Measurements from ENCODE around the gene CCIN.

- TF ChIP-seq, protein P1, sequence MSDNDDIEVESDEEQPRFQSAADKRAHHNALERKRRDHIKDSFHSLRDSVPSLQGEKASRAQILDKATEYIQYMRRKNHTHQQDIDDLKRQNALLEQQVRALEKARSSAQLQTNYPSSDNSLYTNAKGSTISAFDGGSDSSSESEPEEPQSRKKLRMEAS (IDR thresholded peaks at IDR 0.05; ENCODE audit: low read depth): no peak
- TF ChIP-seq CTCF (IDR thresholded peaks at IDR 0.05) (no peak), GATA2 (CRISPR knock-in tag; IDR thresholded peaks at IDR 0.05) (no peak), NFIC (IDR thresholded peaks at IDR 0.05; ENCODE audit: borderline replicate concordance) (no peak), RFX5 (IDR thresholded peaks at IDR 0.05; ENCODE audit: low read length) (no peak), POLR2AphosphoS5 (IDR thresholded peaks at IDR 0.05; ENCODE audit: low read depth, low read length) (no peak), SMC3 (IDR thresholded peaks at IDR 0.05; ENCODE audit: low read depth, low read length) (no peak)
These were observed 10.3 kb upstream of the CCIN start for GRCh38 chr9:36158917-36159316.

All from SK-N-SH (cell line).